Measurements from ENCODE around the gene ADD2.

DNA sequence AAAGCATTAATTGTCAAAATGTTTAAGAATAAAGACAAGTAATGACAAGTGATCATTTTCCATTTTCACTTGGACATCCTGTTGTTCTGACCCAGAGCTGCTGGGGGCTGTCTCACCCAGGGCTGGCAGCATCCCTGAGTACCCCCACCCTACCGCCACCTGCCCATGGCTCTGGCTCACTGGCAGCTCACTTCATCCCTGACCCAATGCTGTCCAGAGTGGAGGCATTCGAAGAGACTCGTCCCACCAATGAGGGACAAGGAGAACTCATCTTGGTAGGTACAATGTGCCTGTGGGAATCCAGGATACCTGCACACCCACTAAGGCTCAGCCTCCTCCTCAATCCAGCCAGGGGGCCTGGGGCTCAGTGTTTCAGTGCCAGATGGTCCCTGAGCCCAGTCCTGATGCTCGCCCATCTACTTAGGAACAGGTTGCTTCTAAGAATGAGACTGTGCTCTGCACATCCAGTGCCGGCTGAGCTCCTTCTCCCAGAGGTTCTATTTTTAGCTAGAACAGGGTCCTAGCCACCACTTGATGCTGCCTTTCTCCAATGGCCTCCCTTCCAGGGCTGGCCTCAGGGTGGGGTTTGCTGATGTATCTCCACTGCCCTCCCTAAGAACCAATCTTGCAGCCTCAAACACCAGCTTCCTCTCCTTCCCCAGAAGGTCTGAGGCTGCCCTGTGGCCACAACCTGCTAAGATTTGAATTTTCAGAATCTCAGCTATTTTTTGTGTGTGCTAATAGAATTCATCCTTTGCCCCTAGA, 53.7 kb downstream of the ADD2 start:
- TF ChIP-seq POLR2A (IDR thresholded peaks at IDR 0.05; ENCODE audit: low read length) (no peak), GATA1 (IDR thresholded peaks at IDR 0.05; ENCODE audit: low read depth, low read length) (no peak)

All from erythroblast (primary cell).